Motor neuron (in vitro differentiated cells): ENCODE data around the gene POLR2J. TPM values are rescaled to one million over a fixed set of nuclear protein-coding genes. Genes with fewer than 3 reads are reported as not detected.

Experiments
- ATAC-seq, 8 experiments: fragments of 200-7000 bp; cut with Tn5 transposase; replicated peaks in 6 of 8; 2 replicates each; pipeline ENCODE4 v1.8.0; 2021; ENCODE audit warnings: mild to moderate bottlenecking in 8 of 8, moderate library complexity in 8 of 8
- H3K27ac ChIP-seq, 2 donors: fragments of 250-450 bp; sonication (Bioruptor Pico); 2 replicates each; pipeline ENCODE4 v1.9.0; 2021; ENCODE audit warnings: antibody characterized with exemption in 2 of 2, mild to moderate bottlenecking in 2 of 2, moderate library complexity in 1 of 2
- H3K4me1 ChIP-seq, 2 donors: fragments of 250-450 bp; sonication (Bioruptor Pico); replicated peaks in 1 of 2; 2 replicates each; pipeline ENCODE4 v1.6.1; 2021; ENCODE audit warnings: antibody characterized with exemption in 2 of 2, mild to moderate bottlenecking in 2 of 2, moderate library complexity in 1 of 2
- H3K4me3 ChIP-seq, 5 donors: fragments of 250-450 bp; sonication (Bioruptor Pico); 2 replicates each; pipeline ENCODE4 v1.9.0; 2021; ENCODE audit warnings: antibody characterized with exemption in 5 of 5, mild to moderate bottlenecking in 5 of 5, moderate library complexity in 4 of 5
- WGBS, 10 experiments: fragments of 450-650 bp; shearing (Covaris generic); methylation state at CpG; one replicate each; pipeline ENCODE4 v1.0.0; 2022; 5-methylcytosine and 5-hydroxymethylcytosine counted together
- in situ Hi-C, 9 experiments: fragments of 400-800 bp; cut with MboI; loops; one replicate each; pipeline ENCODE4 v1.15.0; 2021; ENCODE audit warnings: low sequenced_read_pairs in 9 of 9, low pct_unique_long_range_greater_than_20kb in 2 of 9; ENCODE audit not compliant: unreplicated experiment in 9 of 9
- total RNA-seq, 8 experiments: library from RNA; unstranded; fragments of 300-600 nt; gene quantifications; 2 replicates each; pipeline versions ENCODE4 v1.2.3 to v1.2.4, GENCODE V29; 2022

Gene POLR2J
- total RNA-seq, 8 experiments from 2014 or later: 37.3 to 78.3 (median 53.6) TPM

DNA sequence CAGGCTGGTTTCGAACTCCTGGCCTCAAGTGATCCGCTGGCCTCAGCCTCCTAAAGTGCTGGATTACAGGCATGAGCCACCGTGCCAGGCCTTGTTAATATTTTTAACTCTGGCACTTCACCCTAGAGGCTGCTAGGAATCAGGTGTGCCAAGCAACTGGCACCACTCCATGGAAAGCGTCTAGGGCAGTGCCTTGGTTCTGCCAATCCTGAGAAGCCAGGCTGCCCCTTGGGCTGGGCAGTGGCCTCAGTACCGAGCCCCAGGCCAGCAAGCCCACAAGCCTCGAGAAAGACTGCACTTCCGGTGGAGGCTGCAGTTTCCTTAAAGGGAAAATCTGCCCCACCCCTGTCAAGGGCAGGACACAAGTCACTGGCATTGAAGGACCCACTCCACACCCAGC is 25.4 kb downstream of the POLR2J start:
- WGBS, 10 experiments: 67 to 100% (median 94%) methylated on average over 1 to 6 of the region's 7 CpGs; no CpG with 5 or more reads in 5 of the 10 experiments
- Histone ChIP-seq H3K27ac (no peak overlapping the region), H3K4me3 (no peak overlapping the region), H3K4me1 (peaks cover 9 to 10% of the 10 kb centered on the region in 2 donors)
- ATAC-seq: no peak
- in situ Hi-C loops: no loop called here

DNA sequence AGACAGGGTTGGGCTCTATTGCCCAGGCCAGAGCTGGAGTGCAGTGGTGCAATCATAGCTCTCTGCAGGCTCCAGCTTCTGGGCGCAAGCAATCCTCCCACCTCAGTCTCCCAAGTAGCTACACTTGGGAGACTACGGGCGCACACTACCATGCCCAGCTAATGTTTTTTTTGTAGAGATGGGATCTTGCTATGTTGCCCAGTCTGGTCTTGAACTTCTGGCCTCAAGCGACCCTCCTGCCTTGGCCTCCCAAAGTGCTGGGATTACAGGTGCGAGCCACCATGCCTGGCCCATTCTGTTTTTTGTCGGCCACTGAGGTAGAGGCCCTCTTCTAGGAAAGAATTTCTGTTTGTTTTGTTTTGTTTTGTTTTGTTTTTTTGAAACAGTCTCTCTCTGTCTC is 26.3 kb downstream of the POLR2J start:
- Histone ChIP-seq H3K27ac (no peak overlapping the region), H3K4me1 (peaks cover 9 to 10% of the 10 kb centered on the region in 2 donors), H3K4me3 (no peak overlapping the region)
- ATAC-seq: no peak
- in situ Hi-C loops: no loop called here
- WGBS, 10 experiments: 90 to 100% (median 100%) methylated on average over 1 to 6 of the region's 6 CpGs; no CpG with 5 or more reads in 4 of the 10 experiments

DNA sequence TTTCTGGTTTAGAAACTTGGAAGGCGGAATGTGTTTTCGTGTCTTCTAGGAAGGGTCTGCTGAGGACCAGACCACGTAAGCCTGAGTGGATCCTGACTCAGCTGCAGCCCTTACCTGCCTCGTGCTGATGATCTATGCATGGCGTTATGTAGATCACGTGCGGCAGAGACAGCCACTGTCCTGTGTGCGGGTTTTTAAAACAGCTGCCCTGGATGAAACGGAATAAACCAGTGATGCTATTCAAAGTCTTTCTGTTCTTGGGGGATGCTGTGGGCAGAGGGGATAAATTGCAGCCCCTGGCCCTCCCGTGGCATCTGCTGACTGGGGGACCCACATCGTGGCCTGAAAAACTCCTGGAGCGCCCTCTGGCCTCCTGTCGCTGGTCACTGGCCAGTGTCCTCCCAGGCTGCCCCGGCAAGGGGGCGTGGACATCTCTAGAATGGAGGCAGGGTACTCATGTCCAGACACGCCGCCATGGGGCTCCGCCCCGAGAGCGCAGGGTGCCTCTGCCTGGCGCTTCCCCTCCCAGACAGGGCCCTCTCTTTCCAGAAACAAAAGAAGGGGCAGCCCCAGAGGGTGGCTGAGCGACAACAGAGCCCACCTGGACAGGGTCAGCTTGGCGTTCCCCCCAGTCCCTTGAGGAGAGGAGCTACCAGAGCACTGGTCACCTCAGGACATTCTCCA is 27.2 kb downstream of the POLR2J start:
- Histone ChIP-seq H3K27ac (peak overlapping the region; percentile 38 to 57), H3K4me3 (peak overlapping the region in 1 of 5 donors; percentile 10), H3K4me1 (peaks cover 9 to 10% of the 10 kb centered on the region in 2 donors)
- peak; percentile 51 to 93 (median 86) for ATAC-seq
- in situ Hi-C loops: no loop called here
- WGBS, 10 experiments: 0 to 81% (median 52%) methylated on average over 1 to 6 of the region's 23 CpGs; no CpG with 5 or more reads in 4 of the 10 experiments

DNA sequence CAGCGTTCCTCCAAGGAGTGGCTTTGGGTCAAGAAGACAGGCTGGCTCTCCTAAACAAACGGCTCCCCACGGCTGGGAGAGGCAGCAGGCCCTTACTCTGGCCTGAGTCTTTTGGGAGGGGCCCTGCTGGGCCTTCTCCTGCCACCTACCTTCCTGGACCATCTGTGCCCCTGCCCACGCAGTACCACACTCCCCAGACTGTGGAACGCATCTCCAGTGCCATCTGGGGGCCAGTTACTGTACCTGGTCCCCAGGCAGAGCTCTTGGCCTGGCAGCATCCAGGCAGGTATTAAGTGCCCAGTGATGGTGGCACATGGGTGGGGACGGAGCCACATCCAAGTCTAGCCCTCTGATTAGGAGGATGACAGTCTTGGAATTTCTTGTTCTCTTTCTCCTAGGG is 28.5 kb downstream of the POLR2J start:
- in situ Hi-C loops: no loop called here
- peak in 2 of 8 experiments; percentile 14 to 42 for ATAC-seq
- Histone ChIP-seq H3K27ac (no peak overlapping the region), H3K4me3 (no peak overlapping the region), H3K4me1 (peaks cover 9 to 10% of the 10 kb centered on the region in 2 donors)
- 68 to 100% (median 93%) methylated on average over 1 to 3 of the region's 6 CpGs; no CpG with 5 or more reads in 3 of the 10 experiments for WGBS, 10 experiments

DNA sequence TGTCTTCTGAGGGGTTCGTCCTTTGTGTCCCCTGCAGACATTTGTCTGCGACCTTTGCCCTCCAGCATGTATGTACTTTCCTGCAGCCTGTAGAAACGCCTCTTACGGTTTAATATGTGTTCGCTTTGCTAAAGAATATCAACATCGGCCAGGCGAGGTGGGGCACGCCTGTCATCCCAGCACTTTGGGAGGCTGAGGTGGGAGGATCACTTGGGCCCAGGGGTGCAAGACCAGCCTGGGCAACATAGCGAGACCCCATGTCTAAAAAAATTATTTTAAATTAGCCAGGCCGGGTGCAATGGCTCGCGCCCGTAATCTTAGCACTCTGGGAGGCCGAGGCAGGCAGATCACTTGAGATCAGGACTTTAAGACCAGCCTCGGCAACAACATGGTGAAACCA is 29.6 kb downstream of the POLR2J start:
- in situ Hi-C loops: no loop called here
- H3K27ac ChIP-seq: no peak overlapping the region
- peaks cover 9 to 10% of the 10 kb centered on the region in 2 donors for H3K4me1 ChIP-seq
- 91 to 100% (median 96%) methylated on average over 2 to 11 of the region's 15 CpGs; no CpG with 5 or more reads in 6 of the 10 experiments for WGBS, 10 experiments
- no peak overlapping the region for H3K4me3 ChIP-seq
- no peak for ATAC-seq

DNA sequence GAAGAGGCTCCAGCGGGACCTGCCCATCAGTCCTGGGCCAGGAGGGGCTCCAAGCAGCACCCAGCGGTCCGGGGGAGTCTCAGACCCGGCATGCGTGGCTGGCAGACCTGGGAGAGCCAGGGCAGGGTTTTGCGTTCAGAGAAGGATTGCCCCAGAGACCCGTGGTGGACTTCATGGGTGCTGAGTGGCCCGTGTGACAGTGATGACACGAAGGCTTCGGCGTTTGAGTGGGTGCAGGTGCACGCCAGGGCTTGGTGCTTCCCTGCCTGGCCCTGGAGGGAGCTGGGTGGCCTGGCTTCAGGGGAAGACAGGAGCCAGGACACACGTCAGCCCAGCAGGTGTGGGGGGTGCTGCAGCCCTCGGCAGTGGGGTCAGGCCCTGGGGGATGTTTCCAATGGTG is 31.4 kb downstream of the POLR2J start:
- in situ Hi-C loops: no loop called here
- WGBS, 10 experiments: 57 to 100% methylated on average over 1 to 2 of the region's 14 CpGs; no CpG with 5 or more reads in 8 of the 10 experiments
- Histone ChIP-seq H3K4me1 (peaks cover 9 to 10% of the 10 kb centered on the region in 2 donors), H3K27ac (no peak overlapping the region), H3K4me3 (no peak overlapping the region)
- ATAC-seq: no peak

DNA sequence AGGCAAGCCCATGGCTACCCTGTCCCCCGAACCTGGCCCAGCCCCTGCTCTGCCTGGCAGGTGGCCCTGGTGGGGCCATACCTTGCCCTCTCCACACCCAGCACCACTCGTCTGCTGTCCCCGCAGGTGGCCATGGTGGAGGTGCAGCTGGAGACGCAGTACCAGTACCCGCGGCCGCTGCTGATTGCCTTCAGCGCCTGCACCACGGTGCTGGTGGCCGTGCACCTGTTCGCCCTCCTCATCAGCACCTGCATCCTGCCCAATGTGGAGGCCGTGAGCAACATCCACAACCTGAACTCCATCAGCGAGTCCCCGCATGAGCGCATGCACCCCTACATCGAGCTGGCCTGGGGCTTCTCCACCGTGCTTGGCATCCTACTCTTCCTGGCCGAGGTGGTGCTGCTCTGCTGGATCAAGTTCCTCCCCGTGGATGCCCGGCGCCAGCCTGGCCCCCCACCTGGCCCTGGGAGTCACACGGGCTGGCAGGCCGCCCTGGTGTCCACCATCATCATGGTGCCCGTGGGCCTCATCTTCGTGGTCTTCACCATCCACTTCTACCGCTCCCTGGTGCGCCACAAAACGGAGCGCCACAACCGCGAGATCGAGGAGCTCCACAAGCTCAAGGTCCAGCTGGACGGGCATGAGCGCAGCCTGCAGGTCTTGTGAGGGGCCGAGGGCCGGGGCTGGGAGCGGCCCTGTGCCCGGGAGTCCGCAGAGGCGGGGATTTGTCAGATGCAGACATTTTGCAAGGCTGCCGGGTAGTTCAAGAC is 32.1 kb downstream of the POLR2J start:
- Histone ChIP-seq H3K4me1 (peaks cover 11 to 13% of the 10 kb centered on the region in 2 donors), H3K27ac (no peak overlapping the region), H3K4me3 (no peak overlapping the region)
- in situ Hi-C loops: no loop called here
- ATAC-seq: no peak
- WGBS, 10 experiments: 80 to 100% (median 100%) methylated on average over 1 to 3 of the region's 41 CpGs; no CpG with 5 or more reads in 4 of the 10 experiments

DNA sequence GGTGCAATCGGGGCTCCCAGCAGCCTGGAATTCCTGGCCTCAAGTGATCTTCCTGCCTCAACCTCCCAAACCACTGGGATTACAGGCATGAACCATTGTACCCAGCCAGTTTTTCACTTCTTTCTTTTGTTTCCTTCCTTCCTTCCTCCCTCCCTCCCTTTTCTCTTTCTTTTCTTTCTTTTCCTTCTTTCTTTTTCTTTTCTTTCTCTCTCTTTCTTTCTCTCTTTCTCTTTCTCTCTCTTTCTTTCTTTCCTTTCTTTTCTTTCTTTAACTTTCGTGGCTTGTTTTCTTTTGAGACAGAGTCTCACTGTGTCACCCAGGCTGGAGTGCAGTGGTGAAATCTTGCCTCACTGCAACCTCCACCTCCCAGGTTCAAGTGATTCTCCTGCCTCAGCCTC is 33.0 kb downstream of the POLR2J start:
- no peak overlapping the region for H3K4me3 ChIP-seq
- no peak overlapping the region for H3K27ac ChIP-seq
- H3K4me1 ChIP-seq: peaks cover 11 to 12% of the 10 kb centered on the region in 2 donors
- ATAC-seq: no peak
- 36 to 100% (median 80%) methylated on average over 1 to 2 of the region's 2 CpGs; no CpG with 5 or more reads in 1 of the 10 experiments for WGBS, 10 experiments
- in situ Hi-C loops: no loop called here

DNA sequence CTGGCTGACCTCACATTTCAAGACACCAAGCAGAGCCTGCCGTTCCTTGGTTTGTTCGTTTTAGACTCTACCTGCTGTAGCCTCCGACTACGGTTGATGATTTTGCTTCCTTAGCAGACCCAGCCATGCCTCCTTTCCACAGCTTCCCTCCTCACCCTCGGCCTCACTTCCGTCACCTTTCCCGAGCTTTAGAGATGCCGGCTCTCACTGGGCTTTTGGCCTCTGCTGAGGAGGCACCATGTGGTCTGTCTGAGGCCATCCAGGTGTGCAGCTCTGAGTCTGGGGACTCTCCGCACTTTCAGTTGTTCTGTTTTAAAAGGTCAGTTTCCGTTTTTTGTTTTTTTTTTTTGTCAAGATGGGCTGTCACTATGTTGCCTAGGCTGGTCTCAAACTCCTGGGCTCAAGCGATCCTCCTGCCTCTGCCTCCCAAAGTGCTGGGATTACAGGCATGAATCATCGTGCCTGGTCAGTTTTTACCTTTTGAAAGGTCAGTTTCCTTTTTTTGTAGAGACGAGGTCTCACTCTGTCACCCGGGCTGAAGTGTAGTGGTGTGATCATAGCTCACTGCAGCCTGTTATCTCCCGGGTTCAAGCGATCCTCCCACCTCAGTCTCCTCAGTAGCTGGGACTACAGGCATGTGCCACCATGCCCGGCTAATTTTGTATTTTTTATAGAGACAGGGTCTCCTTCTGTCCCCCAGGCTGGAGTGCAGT is 33.6 kb downstream of the POLR2J start:
- no peak overlapping the region for H3K4me3 ChIP-seq
- ATAC-seq: no peak
- in situ Hi-C loops: no loop called here
- no peak overlapping the region for H3K27ac ChIP-seq
- 68 to 100% (median 87%) methylated on average over 1 to 15 of the region's 17 CpGs for WGBS, 10 experiments
- peaks cover 11 to 12% of the 10 kb centered on the region in 2 donors for H3K4me1 ChIP-seq

DNA sequence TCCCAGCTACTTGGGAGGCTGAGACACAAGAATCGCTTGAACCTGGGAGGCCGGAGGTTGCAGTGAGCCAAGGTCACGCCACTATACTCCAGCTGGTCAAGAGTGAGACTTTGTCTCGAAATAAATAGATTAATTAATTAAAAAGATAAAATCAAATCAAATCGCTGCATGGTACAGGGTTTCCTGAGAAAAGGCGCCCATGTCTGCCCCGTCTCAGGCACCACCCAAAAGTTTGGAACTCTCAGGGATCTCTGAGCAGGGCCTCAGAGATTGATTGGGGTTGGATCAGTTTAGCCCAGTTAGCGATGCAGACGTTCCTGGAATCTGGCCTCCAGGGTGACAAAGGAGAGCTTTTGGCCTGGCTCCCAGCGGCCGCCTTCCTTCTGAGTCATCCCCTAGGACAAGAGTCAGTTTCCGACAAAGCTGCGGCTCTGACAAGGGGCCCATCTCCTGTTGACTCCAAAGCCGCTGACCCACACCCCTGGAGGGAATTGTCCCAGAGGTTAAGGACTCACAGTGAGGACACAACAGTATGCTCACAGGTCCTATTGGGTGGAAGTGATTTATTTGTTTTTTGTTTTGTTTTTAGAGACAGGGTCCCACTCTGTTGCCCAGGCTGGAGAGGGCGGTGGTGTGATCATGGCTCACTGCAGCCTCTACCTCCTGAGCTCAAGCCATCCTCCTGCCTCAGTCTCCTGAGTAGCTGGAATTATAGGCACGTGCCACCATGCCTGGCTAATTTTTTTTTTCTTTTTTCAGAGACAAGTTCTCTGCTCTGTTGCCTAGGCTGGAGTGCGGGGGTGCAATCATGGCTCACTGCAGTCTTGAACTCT is 38.5 kb downstream of the POLR2J start:
- in situ Hi-C loops: no loop called here
- Histone ChIP-seq H3K4me3 (no peak overlapping the region), H3K27ac (peak overlapping the region in 1 of 2 donors; percentile 39), H3K4me1 (peaks cover 11 to 15% of the 10 kb centered on the region in 2 donors)
- ATAC-seq: peak; percentile 20 to 95 (median 72)
- WGBS, 10 experiments: 64 to 93% (median 88%) methylated on average over 2 to 11 of the region's 17 CpGs; no CpG with 5 or more reads in 3 of the 10 experiments

DNA sequence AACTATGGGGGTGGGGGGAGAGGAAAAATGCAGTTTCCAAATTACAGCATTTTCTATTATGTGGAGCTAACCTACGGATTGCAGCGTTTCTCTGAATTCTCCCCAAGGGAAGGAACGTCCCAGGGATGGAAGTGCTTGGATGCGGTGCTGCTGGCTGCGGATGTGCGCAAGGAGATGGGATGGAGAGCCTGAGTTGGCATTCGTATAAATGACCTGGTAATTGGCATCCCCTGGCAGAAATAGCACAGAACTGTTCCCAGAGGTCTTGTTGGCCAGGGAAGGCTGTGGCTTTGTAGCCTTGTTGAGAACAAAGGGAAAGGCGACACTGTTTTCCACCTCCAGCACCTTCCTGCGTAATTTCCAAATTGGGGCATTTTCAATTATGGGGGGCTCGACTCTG is 42.6 kb downstream of the POLR2J start:
- in situ Hi-C loops: no loop called here
- 33 to 100% (median 94%) methylated on average over 1 to 9 of the region's 10 CpGs; no CpG with 5 or more reads in 2 of the 10 experiments for WGBS, 10 experiments
- Histone ChIP-seq H3K27ac (no peak overlapping the region), H3K4me3 (no peak overlapping the region), H3K4me1 (peaks cover 23 to 32% of the 10 kb centered on the region in 2 donors)
- no peak for ATAC-seq

DNA sequence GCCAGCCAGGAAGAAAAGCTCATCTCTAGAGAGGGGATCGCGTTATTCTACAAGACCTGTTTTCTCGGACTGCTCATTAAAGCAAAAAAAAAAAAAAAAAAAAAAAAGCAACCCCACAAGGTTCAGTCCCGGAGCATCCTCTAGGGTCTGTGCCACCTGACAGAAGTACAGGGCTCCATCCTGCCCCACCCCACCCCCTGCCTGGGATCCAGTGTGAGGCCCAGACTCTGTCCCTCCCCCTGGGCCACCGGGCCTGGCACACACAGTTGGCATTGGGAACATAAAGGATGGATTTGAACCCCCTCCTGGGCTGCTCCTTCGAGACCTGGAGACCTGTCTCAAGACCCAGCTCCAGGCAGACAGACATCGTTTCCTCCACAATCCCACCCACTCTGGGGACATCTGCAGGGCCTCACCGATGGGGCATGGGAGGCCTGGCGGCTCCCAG is 44.7 kb downstream of the POLR2J start:
- Histone ChIP-seq H3K4me1 (peaks cover 23 to 27% of the 10 kb centered on the region in 2 donors), H3K27ac (peak overlapping the region; percentile 82 to 91), H3K4me3 (peak overlapping the region; percentile 62 to 87 (median 75))
- peak in 7 of 8 experiments; percentile 9 to 26 (median 22) for ATAC-seq
- WGBS, 10 experiments: 13 to 67% (median 13%) methylated on average over 1 to 5 of the region's 9 CpGs; no CpG with 5 or more reads in 7 of the 10 experiments
- in situ Hi-C loops: no loop called here
